ENCODE data around the gene UMODL1. TPM values are rescaled to one million over a fixed set of nuclear protein-coding genes. Genes with fewer than 3 reads are reported as not detected.
A peak's percentile ranks its signal among the peaks of the same experiment; 100 is the strongest.

UMODL1 gene
- polyA plus RNA-seq, 3 donors = not detected

DNA sequence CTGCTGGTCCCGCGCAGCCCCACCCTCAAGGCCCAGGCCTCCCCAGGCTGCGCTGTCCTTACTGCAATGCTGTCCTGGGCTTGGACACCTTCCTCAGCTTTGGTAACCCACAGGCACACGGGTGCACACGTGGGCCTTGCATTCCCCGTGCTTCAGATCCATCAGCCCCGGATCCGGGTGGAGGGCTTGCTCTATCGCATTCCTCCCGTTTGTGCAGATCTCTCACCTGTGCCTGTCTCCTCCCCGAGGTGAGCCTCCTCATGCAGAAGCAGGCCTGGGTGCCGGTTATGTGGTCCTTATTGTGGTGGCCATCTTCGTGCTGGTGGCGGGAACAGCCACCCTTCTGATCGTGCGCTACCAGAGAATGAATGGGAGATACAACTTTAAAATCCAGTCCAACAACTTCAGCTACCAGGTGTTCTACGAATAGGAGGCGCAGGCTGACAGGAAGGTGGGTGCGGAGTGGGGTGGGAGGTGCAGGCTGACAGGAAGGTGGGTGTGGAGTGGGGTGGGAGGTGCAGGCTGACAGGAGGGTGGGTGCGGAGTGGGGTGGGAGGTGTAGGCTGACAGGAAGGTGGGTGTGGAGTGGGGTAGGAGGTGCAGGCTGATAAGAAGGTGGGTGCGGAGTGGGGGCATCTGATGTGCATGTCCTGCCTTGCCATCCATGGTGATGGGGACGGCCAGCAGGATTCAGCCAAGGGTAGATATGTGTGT lies 66.2 kb downstream of the UMODL1 start:
- Histone ChIP-seq H3K9me3 (replicated peaks in 1 of 2; ENCODE audit: control insufficient read depth in 1 of 2, insufficient read depth in 1 of 2, low read length in 2 of 2) (no peaks in the 10 kb centered on the region), H3K27ac (ENCODE audit: low read depth in 1 of 2, low read length in 2 of 2) (no peak overlapping the region), H3K27me3 (ENCODE audit: control insufficient read depth in 2 of 2, insufficient read depth in 2 of 2, low read length in 2 of 2) (no peaks in the 10 kb centered on the region), H2AFZ (ENCODE audit: insufficient read depth, low read depth, low read length, poor library complexity, severe bottlenecking) (no peak overlapping the region), H3K36me3 (replicated peaks in 1 of 2; ENCODE audit: control insufficient read depth in 1 of 2, insufficient read depth in 2 of 2, low read length in 2 of 2) (no peaks in the 10 kb centered on the region), H4K20me1 (ENCODE audit: insufficient read depth, low read length) (no peaks in the 10 kb centered on the region), H3K4me2 (replicated peaks; ENCODE audit: extremely low read depth, low read length, poor library complexity, severe bottlenecking) (no peak overlapping the region), H3K4me1 (ENCODE audit: control insufficient read depth in 1 of 2, insufficient read depth in 2 of 2, low read length in 2 of 2) (peaks cover 29% of the 10 kb centered on the region in 2 donors), H3K4me3 (replicated peaks in 1 of 3; ENCODE audit: low read depth in 2 of 3, low read length in 3 of 3) (no peak overlapping the region), H3K9ac (ENCODE audit: insufficient read depth, low read length, poor library complexity, severe bottlenecking) (no peak overlapping the region), H3K79me2 (ENCODE audit: insufficient read depth, low read length) (no peaks in the 10 kb centered on the region)
- peaks cover 0 to 1% (median 0%) of the 10 kb centered on the region in 7 donors for H3K9me3 Mint-ChIP-seq
- no peak for DNase-seq
- WGBS (ENCODE audit: insufficient coverage) = over 99% methylated on average over 17 of the region's 22 CpGs
- intact Hi-C loops (cut with micrococcal nuclease) = no loop called here
- TF ChIP-seq, protein P1, sequence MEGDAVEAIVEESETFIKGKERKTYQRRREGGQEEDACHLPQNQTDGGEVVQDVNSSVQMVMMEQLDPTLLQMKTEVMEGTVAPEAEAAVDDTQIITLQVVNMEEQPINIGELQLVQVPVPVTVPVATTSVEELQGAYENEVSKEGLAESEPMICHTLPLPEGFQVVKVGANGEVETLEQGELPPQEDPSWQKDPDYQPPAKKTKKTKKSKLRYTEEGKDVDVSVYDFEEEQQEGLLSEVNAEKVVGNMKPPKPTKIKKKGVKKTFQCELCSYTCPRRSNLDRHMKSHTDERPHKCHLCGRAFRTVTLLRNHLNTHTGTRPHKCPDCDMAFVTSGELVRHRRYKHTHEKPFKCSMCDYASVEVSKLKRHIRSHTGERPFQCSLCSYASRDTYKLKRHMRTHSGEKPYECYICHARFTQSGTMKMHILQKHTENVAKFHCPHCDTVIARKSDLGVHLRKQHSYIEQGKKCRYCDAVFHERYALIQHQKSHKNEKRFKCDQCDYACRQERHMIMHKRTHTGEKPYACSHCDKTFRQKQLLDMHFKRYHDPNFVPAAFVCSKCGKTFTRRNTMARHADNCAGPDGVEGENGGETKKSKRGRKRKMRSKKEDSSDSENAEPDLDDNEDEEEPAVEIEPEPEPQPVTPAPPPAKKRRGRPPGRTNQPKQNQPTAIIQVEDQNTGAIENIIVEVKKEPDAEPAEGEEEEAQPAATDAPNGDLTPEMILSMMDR (IDR thresholded peaks at IDR 0.05) = no peak
- peaks cover 27% of the 10 kb centered on the region for H3K4me1 Mint-ChIP-seq
- peaks cover 4 to 10% (median 9%) of the 10 kb centered on the region in 3 donors for H3K27me3 Mint-ChIP-seq (ENCODE audit: low read depth in 3 of 3)
- no peaks in the 10 kb centered on the region for H3K36me3 Mint-ChIP-seq
- no peak overlapping the region for H3K4me3 Mint-ChIP-seq
- no peak overlapping the region for H3K27ac Mint-ChIP-seq

DNA sequence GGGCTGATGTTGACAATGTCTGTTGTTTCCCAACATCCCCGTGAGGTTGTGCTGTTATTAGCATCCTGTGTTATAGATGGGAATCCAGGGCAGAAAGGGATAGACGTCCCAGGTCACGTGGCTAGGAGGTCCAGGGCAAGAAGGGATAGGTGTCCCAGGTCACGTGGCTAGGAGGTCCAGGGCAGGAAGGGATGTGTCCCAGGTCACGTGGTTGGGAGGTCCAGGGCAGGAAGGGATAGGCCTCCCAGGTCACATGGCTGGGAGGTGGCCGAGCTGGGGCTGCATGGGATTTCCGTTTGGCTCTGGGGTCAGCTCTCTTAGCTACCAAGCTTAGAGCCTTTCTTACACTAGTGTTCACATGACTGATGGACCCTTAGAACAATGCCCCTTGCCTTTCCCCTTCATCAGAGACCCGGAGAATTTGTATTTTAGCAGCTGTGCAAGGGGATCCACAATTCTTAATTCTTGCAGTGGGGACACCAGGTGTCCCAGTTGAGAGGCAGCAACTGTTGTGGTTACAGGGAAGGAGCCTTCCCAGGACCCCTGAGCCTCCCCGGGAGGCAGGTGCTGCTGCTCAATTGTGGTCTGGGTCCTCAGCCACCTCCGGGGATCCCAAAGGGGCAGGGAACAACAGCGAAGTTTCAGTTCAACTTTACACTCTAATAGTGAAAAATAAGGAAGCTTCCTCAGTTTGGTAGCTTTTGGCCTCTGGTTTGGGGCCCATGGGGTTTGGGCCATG lies 69.2 kb downstream of the UMODL1 start:
- 41% methylated on average over 7 of the region's 11 CpGs for WGBS (ENCODE audit: insufficient coverage)
- intact Hi-C loops (cut with micrococcal nuclease) = loop anchor here in 1 of 2 donors (10.0 kb wide), 1 partner anchor 304 kb away; no protein-coding TSS in a partner anchor

More for the DNA sequence above, 69.2 kb downstream of the UMODL1 start:
- Mint-ChIP-seq H3K4me1 (peaks cover 39% of the 10 kb centered on the region), H3K4me3 (peak overlapping the region; percentile 48 to 57), H3K36me3 (no peaks in the 10 kb centered on the region), H3K9me3 (peaks cover 0 to 1% (median 0%) of the 10 kb centered on the region in 7 donors), H3K27me3 (ENCODE audit: low read depth in 3 of 3) (peaks cover 7 to 12% (median 8%) of the 10 kb centered on the region in 3 donors), H3K27ac (peak overlapping the region; percentile 70 to 89 (median 84))
- peaks cover 40% of the 10 kb centered on the region in 2 donors for H3K4me1 ChIP-seq (ENCODE audit: control insufficient read depth in 1 of 2, insufficient read depth in 2 of 2, low read length in 2 of 2)
- H3K79me2 ChIP-seq (ENCODE audit: insufficient read depth, low read length) = no peaks in the 10 kb centered on the region
- H3K36me3 ChIP-seq (replicated peaks in 1 of 2; ENCODE audit: control insufficient read depth in 1 of 2, insufficient read depth in 2 of 2, low read length in 2 of 2) = no peaks in the 10 kb centered on the region
- TF ChIP-seq, protein P1 (IDR thresholded peaks at IDR 0.05) = no peak
- H3K9ac ChIP-seq (ENCODE audit: insufficient read depth, low read length, poor library complexity, severe bottlenecking) = peak overlapping the region; percentile 2
- H3K27me3 ChIP-seq (ENCODE audit: control insufficient read depth in 2 of 2, insufficient read depth in 2 of 2, low read length in 2 of 2) = no peaks in the 10 kb centered on the region
- peak overlapping the region; percentile 35 to 68 for H3K27ac ChIP-seq (ENCODE audit: low read depth in 1 of 2, low read length in 2 of 2)
- H3K4me2 ChIP-seq (replicated peaks; ENCODE audit: extremely low read depth, low read length, poor library complexity, severe bottlenecking) = peak overlapping the region; percentile 28
- no peaks in the 10 kb centered on the region for H4K20me1 ChIP-seq (ENCODE audit: insufficient read depth, low read length)
- no peaks in the 10 kb centered on the region for H3K9me3 ChIP-seq (replicated peaks in 1 of 2; ENCODE audit: control insufficient read depth in 1 of 2, insufficient read depth in 1 of 2, low read length in 2 of 2)
- H2AFZ ChIP-seq (ENCODE audit: insufficient read depth, low read depth, low read length, poor library complexity, severe bottlenecking) = peak overlapping the region; percentile 18
- DNase-seq = peak in 2 of 3 donors; percentile 33 to 35
- peak overlapping the region in 1 of 3 experiments; percentile 31 for H3K4me3 ChIP-seq (replicated peaks in 1 of 3; ENCODE audit: low read depth in 2 of 3, low read length in 3 of 3)
